ENCODE results near the gene MBD4.
"Not testable (repeated sequence)": the region's sequence is repeated elsewhere in the genome, so short reads cannot be mapped to it uniquely, and the experiment has no call there.

The MBD4 gene

GRCh38 chr3:129415378-129415777 lies 24.4 kb downstream of the MBD4 start:
- no peak for DNase-seq (ENCODE audit: low read depth)
- TF ChIP-seq CTCF (conservative IDR thresholded peaks at IDR 0.05; ENCODE audit: control insufficient read depth, insufficient read depth, low read depth, low read length): no peak
- H3K4me3 ChIP-seq (ENCODE audit: control insufficient read depth, low read depth, low read length): no peak overlapping the region

- DNase-seq (ENCODE audit: low read depth): peak; percentile 92
- no peak for TF ChIP-seq CTCF (conservative IDR thresholded peaks at IDR 0.05; ENCODE audit: control insufficient read depth, insufficient read depth, low read depth, low read length)
- H3K4me3 ChIP-seq (ENCODE audit: control insufficient read depth, low read depth, low read length): no peak overlapping the region
Measured at GRCh38 chr3:129413687-129414506, 25.9 kb downstream of the MBD4 start.

GRCh38 chr3:129413238-129413637 lies 26.5 kb downstream of the MBD4 start:
- H3K4me3 ChIP-seq (ENCODE audit: control insufficient read depth, low read depth, low read length): not testable (repeated sequence)

GRCh38 chr3:129412542-129413198 lies 27.1 kb downstream of the MBD4 start:
- TF ChIP-seq CTCF (conservative IDR thresholded peaks at IDR 0.05; ENCODE audit: control insufficient read depth, insufficient read depth, low read depth, low read length): no peak
- no peak for DNase-seq (ENCODE audit: low read depth)
- H3K4me3 ChIP-seq (ENCODE audit: control insufficient read depth, low read depth, low read length): no peak overlapping the region

More at GRCh38 chr3:129413238-129413637, 26.5 kb downstream of the MBD4 start:
- not testable (repeated sequence) for DNase-seq (ENCODE audit: low read depth)

- no peak for DNase-seq (ENCODE audit: low read depth)
- no peak overlapping the region for H3K4me3 ChIP-seq (ENCODE audit: control insufficient read depth, low read depth, low read length)
- TF ChIP-seq CTCF (conservative IDR thresholded peaks at IDR 0.05; ENCODE audit: control insufficient read depth, insufficient read depth, low read depth, low read length): no peak
Measured at GRCh38 chr3:129410971-129411370, 28.8 kb downstream of the MBD4 start.

- no peak overlapping the region for H3K4me3 ChIP-seq (ENCODE audit: control insufficient read depth, low read depth, low read length)
- no peak for TF ChIP-seq CTCF (conservative IDR thresholded peaks at IDR 0.05; ENCODE audit: control insufficient read depth, insufficient read depth, low read depth, low read length)
- DNase-seq (ENCODE audit: low read depth): peak; percentile 53
Measured at GRCh38 chr3:129409541-129409940, 30.2 kb downstream of the MBD4 start.

- no peak for DNase-seq (ENCODE audit: low read depth)
- H3K4me3 ChIP-seq (ENCODE audit: control insufficient read depth, low read depth, low read length): no peak overlapping the region
- TF ChIP-seq CTCF (conservative IDR thresholded peaks at IDR 0.05; ENCODE audit: control insufficient read depth, insufficient read depth, low read depth, low read length): no peak
Measured at GRCh38 chr3:129404610-129405009, 35.1 kb downstream of the MBD4 start.

All from fibroblast of mammary gland (primary cell).